Peyer's patch (tissue), 4 donors: ENCODE measurements around the gene FZR1. TPM values are rescaled to one million over a fixed set of nuclear protein-coding genes. Genes with fewer than 3 reads are reported as not detected.
"Not testable (repeated sequence)": the region's sequence is repeated elsewhere in the genome, so short reads cannot be mapped to it uniquely, and the experiment has no call there.

ENCODE experiments used
- DNase-seq, 3 donors: peaks; one replicate each; pipeline ENCODE4 v3.0.0-alpha.2; 2017 to 2019
- H3K27ac ChIP-seq, 4 donors: fragments of 200-600 bp; sonication (generic); one replicate each; pipeline ENCODE4 v1.5.1; 2016 to 2019
- H3K27me3 ChIP-seq, 2 donors: fragments of 200-600 bp; sonication (generic); one replicate each; pipeline ENCODE4 v1.5.1; 2019
- H3K36me3 ChIP-seq, 3 donors: fragments of 200-600 bp; sonication (generic); one replicate each; pipeline ENCODE4 v1.5.1; 2016 to 2019
- H3K4me1 ChIP-seq, 4 donors: fragments of 200-600 bp; sonication (generic); one replicate each; pipeline ENCODE4 v1.5.1; 2016 to 2019
- H3K4me3 ChIP-seq, 4 donors: fragments of 200-600 bp; sonication (generic); 1 replicate in 3 of 4; 2 replicates in 1 of 4; pipeline ENCODE4 v1.5.1; 2016 to 2019; ENCODE audit warnings: mild to moderate bottlenecking in 1 of 4
- H3K9me3 ChIP-seq, 4 donors: fragments of 200-600 bp; sonication (generic); one replicate each; pipeline ENCODE4 v1.5.1; 2016 to 2019; ENCODE audit warnings: mild to moderate bottlenecking in 1 of 4
- CTCF ChIP-seq, 6 experiments: fragments of 450-650 bp in 4 of 6; fragments of 200-600 bp in 2 of 6; sonication (generic) in 1 of 6; IDR thresholded peaks; one replicate each; pipeline ENCODE4 v1.5.1; 2017 to 2019; ENCODE audit warnings: antibody characterized with exemption in 6 of 6, mild to moderate bottlenecking in 3 of 6, moderate library complexity in 1 of 6
- POLR2A ChIP-seq, 2 donors: fragments of 450-650 bp; IDR thresholded peaks; one replicate each; pipeline ENCODE4 v1.5.1; 2017; ENCODE audit warnings: antibody characterized with exemption in 2 of 2, mild to moderate bottlenecking in 2 of 2, moderate library complexity in 2 of 2
- total RNA-seq, 4 donors: library from RNA; depleted of rRNA; stranded (reverse); fragments of >200 nt; gene quantifications; one replicate each; pipeline ENCODE4 v1.1.0, GENCODE V29; 2016

The FZR1 gene
- total RNA-seq, 4 donors from 2014 or later, result 24.8 to 75.1 (median 38.7) TPM

- Histone ChIP-seq H3K36me3 (peaks cover 0 to 12% (median 0%) of the 10 kb centered on the region in 3 donors), H3K4me3 (no peak overlapping the region), H3K27me3 (no peaks in the 10 kb centered on the region), H3K4me1 (peaks cover 0 to 29% (median 12%) of the 10 kb centered on the region in 4 donors), H3K27ac (no peak overlapping the region), H3K9me3 (no peaks in the 10 kb centered on the region)
- no peak for DNase-seq
- TF ChIP-seq CTCF (IDR thresholded peaks at IDR 0.05), result no peak
- no peak for TF ChIP-seq POLR2A (IDR thresholded peaks at IDR 0.05)
Observed at GRCh38 chr19:3504735-3505134, 1.4 kb upstream of the FZR1 start.

GRCh38 chr19:3506384-3507340, 551 bp downstream of the FZR1 start:
- peak overlapping the region; percentile 88 to 100 (median 97) for H3K4me3 ChIP-seq
- peaks cover 0 to 25% (median 9%) of the 10 kb centered on the region in 4 donors for H3K4me1 ChIP-seq
- DNase-seq, result peak in 2 of 3 donors; percentile 38 to 68
- H3K27ac ChIP-seq, result peak overlapping the region; percentile 87 to 95 (median 90)
- TF ChIP-seq POLR2A (IDR thresholded peaks at IDR 0.05) (no peak), CTCF (IDR thresholded peaks at IDR 0.05) (no peak)
- H3K36me3 ChIP-seq, result peaks cover 0 to 17% (median 0%) of the 10 kb centered on the region in 3 donors
- H3K9me3 ChIP-seq, result no peaks in the 10 kb centered on the region
- H3K27me3 ChIP-seq, result no peaks in the 10 kb centered on the region

- H3K27me3 ChIP-seq, result no peaks in the 10 kb centered on the region
- peaks cover 0 to 25% (median 9%) of the 10 kb centered on the region in 4 donors for H3K4me1 ChIP-seq
- H3K9me3 ChIP-seq, result no peaks in the 10 kb centered on the region
- H3K27ac ChIP-seq, result peak overlapping the region in 3 of 4 donors; percentile 87 to 92 (median 89)
- H3K4me3 ChIP-seq, result peak overlapping the region; percentile 88 to 100 (median 97)
- DNase-seq, result peak in 1 of 3 donors; percentile 62
- TF ChIP-seq POLR2A (IDR thresholded peaks at IDR 0.05) (no peak), CTCF (IDR thresholded peaks at IDR 0.05) (no peak)
- peaks cover 0 to 18% (median 0%) of the 10 kb centered on the region in 3 donors for H3K36me3 ChIP-seq
Observed at GRCh38 chr19:3507371-3508120, 1.4 kb downstream of the FZR1 start.

- H3K27me3 ChIP-seq, H3K4me3 ChIP-seq, H3K9me3 ChIP-seq, DNase-seq, H3K27ac ChIP-seq: not testable (repeated sequence)
- H3K36me3 ChIP-seq, result peaks cover 0 to 23% (median 0%) of the 10 kb centered on the region in 3 donors
- H3K4me1 ChIP-seq, result peaks cover 0 to 31% (median 9%) of the 10 kb centered on the region in 4 donors
Observed at GRCh38 chr19:3508121-3508661, 2.1 kb downstream of the FZR1 start.

GRCh38 chr19:3508771-3509535, 2.8 kb downstream of the FZR1 start:
- no peak for TF ChIP-seq CTCF (IDR thresholded peaks at IDR 0.05)
- no peaks in the 10 kb centered on the region for H3K9me3 ChIP-seq
- peaks cover 0 to 35% (median 9%) of the 10 kb centered on the region in 4 donors for H3K4me1 ChIP-seq
- H3K27ac ChIP-seq, result no peak overlapping the region
- H3K27me3 ChIP-seq, result no peaks in the 10 kb centered on the region
- no peak for DNase-seq
- H3K36me3 ChIP-seq, result peaks cover 0 to 23% (median 0%) of the 10 kb centered on the region in 3 donors
- no peak overlapping the region for H3K4me3 ChIP-seq
